NB4 (cell line): ENCODE measurements around the gene METRNL.

Experiments
- MAX ChIP-seq: IDR thresholded peaks from 2 replicates; pipeline ENCODE4 v1.6.1; 2011; ENCODE audit warnings: low read depth, low read length
- MYC ChIP-seq: IDR thresholded peaks from 2 replicates; pipeline ENCODE4 v1.6.1; 2011; ENCODE audit warnings: low read depth, low read length
- POLR2A ChIP-seq: IDR thresholded peaks from 2 replicates; pipeline ENCODE4 v1.6.1; 2011; ENCODE audit warnings: mild to moderate bottlenecking; ENCODE audit not compliant: insufficient read length; ENCODE audit errors: extremely low read depth
- TF ChIP-seq, protein P1 (sequence below): IDR thresholded peaks from one replicate; pipeline ENCODE4 v1.5.1; 2012; ENCODE audit warnings: low read depth, low read length

- TF ChIP-seq MAX (no peak), MYC (no peak), POLR2A (no peak)
- TF ChIP-seq, protein P1, sequence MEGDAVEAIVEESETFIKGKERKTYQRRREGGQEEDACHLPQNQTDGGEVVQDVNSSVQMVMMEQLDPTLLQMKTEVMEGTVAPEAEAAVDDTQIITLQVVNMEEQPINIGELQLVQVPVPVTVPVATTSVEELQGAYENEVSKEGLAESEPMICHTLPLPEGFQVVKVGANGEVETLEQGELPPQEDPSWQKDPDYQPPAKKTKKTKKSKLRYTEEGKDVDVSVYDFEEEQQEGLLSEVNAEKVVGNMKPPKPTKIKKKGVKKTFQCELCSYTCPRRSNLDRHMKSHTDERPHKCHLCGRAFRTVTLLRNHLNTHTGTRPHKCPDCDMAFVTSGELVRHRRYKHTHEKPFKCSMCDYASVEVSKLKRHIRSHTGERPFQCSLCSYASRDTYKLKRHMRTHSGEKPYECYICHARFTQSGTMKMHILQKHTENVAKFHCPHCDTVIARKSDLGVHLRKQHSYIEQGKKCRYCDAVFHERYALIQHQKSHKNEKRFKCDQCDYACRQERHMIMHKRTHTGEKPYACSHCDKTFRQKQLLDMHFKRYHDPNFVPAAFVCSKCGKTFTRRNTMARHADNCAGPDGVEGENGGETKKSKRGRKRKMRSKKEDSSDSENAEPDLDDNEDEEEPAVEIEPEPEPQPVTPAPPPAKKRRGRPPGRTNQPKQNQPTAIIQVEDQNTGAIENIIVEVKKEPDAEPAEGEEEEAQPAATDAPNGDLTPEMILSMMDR, result no peak
These were observed 54.1 kb downstream of the METRNL start for GRCh38 chr17:83133302-83134121.
